Esophagus squamous epithelium (tissue), 4 donors: ENCODE results near the gene KCNJ3.

Experiments
- POLR2A ChIP-seq, 4 donors: fragments of 450-650 bp; IDR thresholded peaks; one replicate each; pipeline ENCODE4 v1.6.1; 2017; ENCODE audit warnings: antibody characterized with exemption in 4 of 4, mild to moderate bottlenecking in 4 of 4, moderate library complexity in 3 of 4
- TF ChIP-seq, protein P1 (sequence below), 6 experiments: fragments of 450-650 bp in 4 of 6; fragments of 200-600 bp in 2 of 6; sonication (generic) in 2 of 6; IDR thresholded peaks; one replicate each; pipeline ENCODE4 v1.5.1; 2016 to 2019; ENCODE audit warnings: antibody characterized with exemption in 6 of 6, mild to moderate bottlenecking in 4 of 6, moderate library complexity in 4 of 6

DNA sequence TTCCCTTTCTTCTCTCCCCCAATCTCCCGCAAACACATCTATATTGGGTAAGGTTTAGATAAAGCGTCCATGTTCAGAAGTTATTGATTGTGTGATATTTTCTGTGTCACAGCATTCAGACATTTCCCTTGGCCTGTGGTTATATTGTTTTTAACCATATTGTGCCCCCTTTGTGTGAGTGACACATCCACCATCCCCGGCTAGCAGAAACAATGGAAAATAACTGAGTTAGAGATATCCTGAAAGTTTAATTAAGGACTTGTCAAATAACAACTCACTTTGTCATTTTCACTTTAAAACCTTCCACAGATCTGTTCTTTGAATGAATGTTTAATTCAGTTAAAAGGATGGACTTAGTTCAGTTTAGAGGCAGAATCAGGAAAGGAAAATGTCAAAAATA lies 151.0 kb downstream of the KCNJ3 start:
- no peak for TF ChIP-seq POLR2A (IDR thresholded peaks at IDR 0.05)
- TF ChIP-seq, protein P1, sequence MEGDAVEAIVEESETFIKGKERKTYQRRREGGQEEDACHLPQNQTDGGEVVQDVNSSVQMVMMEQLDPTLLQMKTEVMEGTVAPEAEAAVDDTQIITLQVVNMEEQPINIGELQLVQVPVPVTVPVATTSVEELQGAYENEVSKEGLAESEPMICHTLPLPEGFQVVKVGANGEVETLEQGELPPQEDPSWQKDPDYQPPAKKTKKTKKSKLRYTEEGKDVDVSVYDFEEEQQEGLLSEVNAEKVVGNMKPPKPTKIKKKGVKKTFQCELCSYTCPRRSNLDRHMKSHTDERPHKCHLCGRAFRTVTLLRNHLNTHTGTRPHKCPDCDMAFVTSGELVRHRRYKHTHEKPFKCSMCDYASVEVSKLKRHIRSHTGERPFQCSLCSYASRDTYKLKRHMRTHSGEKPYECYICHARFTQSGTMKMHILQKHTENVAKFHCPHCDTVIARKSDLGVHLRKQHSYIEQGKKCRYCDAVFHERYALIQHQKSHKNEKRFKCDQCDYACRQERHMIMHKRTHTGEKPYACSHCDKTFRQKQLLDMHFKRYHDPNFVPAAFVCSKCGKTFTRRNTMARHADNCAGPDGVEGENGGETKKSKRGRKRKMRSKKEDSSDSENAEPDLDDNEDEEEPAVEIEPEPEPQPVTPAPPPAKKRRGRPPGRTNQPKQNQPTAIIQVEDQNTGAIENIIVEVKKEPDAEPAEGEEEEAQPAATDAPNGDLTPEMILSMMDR (IDR thresholded peaks at IDR 0.05), result no peak
